Measurements from ENCODE around the gene IL1RAP.
"Not testable (repeated sequence)": the region's sequence is repeated elsewhere in the genome, so short reads cannot be mapped to it uniquely, and the experiment has no call there.

Gene IL1RAP

DNA sequence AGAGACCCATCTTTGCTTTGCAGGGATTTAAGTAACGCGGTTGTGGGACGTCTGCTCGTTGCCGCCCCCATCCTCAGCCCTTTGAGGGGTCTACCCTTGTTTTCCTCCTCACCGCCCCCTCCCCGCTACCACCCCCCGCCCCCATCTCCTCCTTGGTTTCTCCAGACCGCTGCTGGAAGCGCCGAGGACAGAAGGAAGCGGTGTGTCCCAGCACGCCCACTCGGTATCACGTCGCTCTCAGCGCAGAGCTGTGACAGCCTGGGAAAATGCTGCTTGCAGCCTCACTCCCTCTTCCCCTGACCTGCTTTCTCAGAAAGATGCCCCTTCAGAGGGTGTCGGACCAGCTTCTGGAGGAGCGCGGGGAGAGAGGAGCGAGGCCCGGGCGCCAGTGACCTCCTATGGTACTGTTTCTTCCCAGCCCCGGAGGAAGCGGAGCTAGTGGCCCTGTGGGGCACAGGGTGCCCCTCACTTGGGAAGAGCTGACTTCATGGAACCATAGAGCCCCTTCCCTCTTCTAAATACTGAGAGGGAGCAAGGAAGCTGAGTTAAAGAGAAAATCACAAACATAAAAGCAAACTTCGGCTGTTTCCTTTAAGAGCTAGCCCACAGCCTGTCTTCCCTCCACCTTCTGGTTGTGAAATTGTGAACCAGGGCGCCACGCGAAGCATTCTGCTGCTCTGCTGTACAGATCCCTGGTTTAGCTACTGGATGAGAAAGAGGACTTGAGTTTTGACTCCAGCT lies 698 bp downstream of the IL1RAP start:
- DNase-seq: peak; percentile 38
- in situ Hi-C loops (cut with HindIII; ENCODE audit: low pct_ligation_motif_present, low sequenced_read_pairs): no loop called here
- Histone ChIP-seq H3K27me3 (replicated peaks) (no peaks in the 10 kb centered on the region), H3K27ac (peak overlapping the region; percentile 2), H3K4me3 (ENCODE audit: low read depth, low read length) (peak overlapping the region; percentile 87), H3K36me3 (replicated peaks) (no peaks in the 10 kb centered on the region)
- TF ChIP-seq, protein P1, sequence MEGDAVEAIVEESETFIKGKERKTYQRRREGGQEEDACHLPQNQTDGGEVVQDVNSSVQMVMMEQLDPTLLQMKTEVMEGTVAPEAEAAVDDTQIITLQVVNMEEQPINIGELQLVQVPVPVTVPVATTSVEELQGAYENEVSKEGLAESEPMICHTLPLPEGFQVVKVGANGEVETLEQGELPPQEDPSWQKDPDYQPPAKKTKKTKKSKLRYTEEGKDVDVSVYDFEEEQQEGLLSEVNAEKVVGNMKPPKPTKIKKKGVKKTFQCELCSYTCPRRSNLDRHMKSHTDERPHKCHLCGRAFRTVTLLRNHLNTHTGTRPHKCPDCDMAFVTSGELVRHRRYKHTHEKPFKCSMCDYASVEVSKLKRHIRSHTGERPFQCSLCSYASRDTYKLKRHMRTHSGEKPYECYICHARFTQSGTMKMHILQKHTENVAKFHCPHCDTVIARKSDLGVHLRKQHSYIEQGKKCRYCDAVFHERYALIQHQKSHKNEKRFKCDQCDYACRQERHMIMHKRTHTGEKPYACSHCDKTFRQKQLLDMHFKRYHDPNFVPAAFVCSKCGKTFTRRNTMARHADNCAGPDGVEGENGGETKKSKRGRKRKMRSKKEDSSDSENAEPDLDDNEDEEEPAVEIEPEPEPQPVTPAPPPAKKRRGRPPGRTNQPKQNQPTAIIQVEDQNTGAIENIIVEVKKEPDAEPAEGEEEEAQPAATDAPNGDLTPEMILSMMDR (IDR thresholded peaks at IDR 0.05; ENCODE audit: low read depth, low read length, missing control alignments): peak; percentile 17

DNA sequence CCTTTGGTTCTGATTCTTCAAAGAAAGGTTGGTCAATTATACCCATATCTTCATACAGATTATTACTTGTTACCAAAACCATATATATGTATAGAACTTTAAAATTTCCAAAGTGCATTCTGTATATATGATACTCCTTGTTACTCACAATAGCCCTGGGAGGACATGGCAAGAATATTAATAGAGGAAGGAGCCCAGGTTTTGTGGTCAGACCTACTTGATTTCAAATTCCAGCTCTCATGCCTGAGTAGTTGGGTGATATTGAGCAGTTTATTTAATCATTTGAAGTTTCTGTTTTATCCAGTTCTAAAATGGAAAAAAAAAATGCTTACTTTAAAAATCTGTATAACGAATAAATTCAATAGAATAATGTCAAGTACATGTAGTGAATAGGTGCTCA lies 2.5 kb downstream of the IL1RAP start:
- no peak for DNase-seq
- Histone ChIP-seq H3K27me3 (replicated peaks) (no peaks in the 10 kb centered on the region), H3K4me3 (ENCODE audit: low read depth, low read length) (no peak overlapping the region), H3K27ac (no peak overlapping the region), H3K36me3 (replicated peaks) (no peaks in the 10 kb centered on the region)
- TF ChIP-seq, protein P1 (IDR thresholded peaks at IDR 0.05; ENCODE audit: low read depth, low read length, missing control alignments): no peak
- in situ Hi-C loops (cut with HindIII; ENCODE audit: low pct_ligation_motif_present, low sequenced_read_pairs): no loop called here

DNA sequence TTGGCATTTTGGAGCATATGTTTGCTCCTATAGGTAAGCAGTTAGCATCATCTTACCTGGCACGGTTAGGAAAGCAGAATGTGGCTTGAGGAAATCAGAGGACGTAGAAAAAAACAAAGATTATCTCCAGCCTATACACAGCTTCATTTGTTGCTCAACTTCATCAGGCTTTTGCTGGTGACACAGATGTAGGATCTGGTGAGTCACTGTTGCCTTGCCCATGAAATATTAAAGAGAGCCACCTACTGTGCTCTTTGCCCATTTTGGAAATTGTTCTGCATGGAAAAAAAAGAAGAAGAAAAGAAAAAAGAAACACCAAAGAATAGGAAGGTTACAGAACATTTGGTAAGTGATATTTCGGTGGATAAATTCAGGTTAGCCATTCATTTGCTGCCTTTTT lies 3.8 kb downstream of the IL1RAP start:
- Histone ChIP-seq H3K4me3 (ENCODE audit: low read depth, low read length) (no peak overlapping the region), H3K27me3 (replicated peaks) (no peaks in the 10 kb centered on the region), H3K36me3 (replicated peaks) (no peaks in the 10 kb centered on the region), H3K27ac (no peak overlapping the region)
- in situ Hi-C loops (cut with HindIII; ENCODE audit: low pct_ligation_motif_present, low sequenced_read_pairs): no loop called here
- TF ChIP-seq, protein P1 (IDR thresholded peaks at IDR 0.05; ENCODE audit: low read depth, low read length, missing control alignments): peak; percentile 12
- DNase-seq: peak; percentile 59

DNA sequence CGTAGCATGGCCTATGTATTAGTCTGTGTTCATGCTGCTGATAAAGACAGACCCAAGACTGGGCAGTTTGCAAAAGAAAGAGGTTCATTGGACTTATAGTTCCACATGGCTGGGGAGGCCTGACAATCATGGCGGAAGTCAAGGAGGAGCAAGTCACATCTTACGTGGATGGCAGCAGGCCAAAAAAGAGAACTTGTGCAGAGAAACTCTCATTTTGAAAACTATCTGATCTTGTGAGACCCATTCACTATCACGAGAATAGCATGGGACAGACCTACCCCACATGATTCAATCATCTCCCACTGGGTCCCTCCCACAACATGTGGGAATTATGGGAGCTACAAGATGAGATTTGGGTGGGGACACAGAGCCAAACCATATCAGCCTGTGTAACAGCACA lies 4.6 kb downstream of the IL1RAP start:
- DNase-seq; H3K4me3 ChIP-seq (ENCODE audit: low read depth, low read length); H3K27me3 ChIP-seq (replicated peaks); H3K36me3 ChIP-seq (replicated peaks); H3K27ac ChIP-seq; in situ Hi-C loops (cut with HindIII; ENCODE audit: low pct_ligation_motif_present, low sequenced_read_pairs): not testable (repeated sequence)

DNA sequence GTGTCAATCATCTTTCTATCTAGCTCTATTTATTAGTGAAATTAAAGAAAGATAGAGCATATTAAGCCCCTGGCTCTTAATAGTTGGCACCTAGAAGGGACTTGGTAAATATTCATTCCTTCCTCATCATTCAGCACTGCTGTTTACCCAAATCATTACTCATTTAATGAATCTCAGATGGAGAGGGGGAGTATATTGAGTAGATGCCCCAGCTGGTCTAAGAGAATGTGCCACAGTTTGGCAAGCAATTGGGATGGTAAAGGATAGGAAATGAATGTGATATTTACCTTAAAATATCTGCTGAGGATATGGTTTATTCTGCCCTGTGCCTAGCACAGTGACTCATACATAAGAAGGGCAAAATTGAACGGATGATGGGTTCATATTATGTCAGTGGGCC lies 6.0 kb downstream of the IL1RAP start:
- Histone ChIP-seq H3K4me3 (ENCODE audit: low read depth, low read length) (no peak overlapping the region), H3K27ac (no peak overlapping the region), H3K27me3 (replicated peaks) (no peaks in the 10 kb centered on the region), H3K36me3 (replicated peaks) (no peaks in the 10 kb centered on the region)
- no peak for DNase-seq
- in situ Hi-C loops (cut with HindIII; ENCODE audit: low pct_ligation_motif_present, low sequenced_read_pairs): no loop called here
- TF ChIP-seq, protein P1 (IDR thresholded peaks at IDR 0.05; ENCODE audit: low read depth, low read length, missing control alignments): no peak

DNA sequence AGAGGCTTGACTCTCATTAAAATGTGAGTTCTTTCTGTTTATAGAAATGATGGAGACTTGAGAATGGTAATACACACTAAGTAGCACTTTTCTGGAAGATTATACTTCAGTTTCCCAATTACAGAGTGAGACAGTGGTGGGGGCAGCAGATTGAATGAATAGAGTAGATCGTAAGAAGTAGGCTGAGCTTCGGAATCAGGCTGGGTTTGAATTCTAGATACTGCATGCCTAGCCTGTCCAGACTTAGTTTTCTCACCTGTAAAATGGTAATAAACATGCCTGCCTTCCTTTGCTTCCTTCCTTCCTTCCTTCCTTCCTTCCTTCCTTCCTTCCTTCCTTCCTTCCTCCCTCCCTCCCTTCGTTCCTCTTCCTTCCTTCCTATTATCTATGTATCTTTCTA lies 8.1 kb downstream of the IL1RAP start:
- no peak overlapping the region for H3K4me3 ChIP-seq (ENCODE audit: low read depth, low read length)
- TF ChIP-seq, protein P1 (IDR thresholded peaks at IDR 0.05; ENCODE audit: low read depth, low read length, missing control alignments): no peak
- H3K27me3 ChIP-seq (replicated peaks): no peaks in the 10 kb centered on the region
- DNase-seq: no peak
- H3K27ac ChIP-seq: no peak overlapping the region
- in situ Hi-C loops (cut with HindIII; ENCODE audit: low pct_ligation_motif_present, low sequenced_read_pairs): no loop called here
- H3K36me3 ChIP-seq (replicated peaks): no peaks in the 10 kb centered on the region

All from brain microvascular endothelial cell (primary cell).